Measurements from ENCODE around the gene HSPBAP1.
A peak's percentile ranks its signal among the peaks of the same experiment; 100 is the strongest.

The HSPBAP1 gene

GRCh38 chr3:122789585-122790273 is 3.9 kb downstream of the HSPBAP1 start:
- peak overlapping the region in 9 of 21 experiments; percentile 5 to 52 (median 32) for H3K27ac ChIP-seq
- H3K4me3 ChIP-seq: peak overlapping the region in 1 of 7 experiments; percentile 1

GRCh38 chr3:122787872-122788271 is 5.8 kb downstream of the HSPBAP1 start:
- no peak overlapping the region for H3K4me3 ChIP-seq

GRCh38 chr3:122786066-122786465 is 7.6 kb downstream of the HSPBAP1 start:
- no peak overlapping the region for H3K27ac ChIP-seq
- H3K4me3 ChIP-seq: no peak overlapping the region

More at GRCh38 chr3:122787872-122788271, 5.8 kb downstream of the HSPBAP1 start:
- H3K27ac ChIP-seq: no peak overlapping the region

- Histone ChIP-seq H3K27ac (no peak overlapping the region), H3K4me3 (no peak overlapping the region)
Observed at GRCh38 chr3:122785231-122785630, 8.4 kb downstream of the HSPBAP1 start.

- no peak overlapping the region for H3K27ac ChIP-seq
- no peak overlapping the region for H3K4me3 ChIP-seq
Observed at GRCh38 chr3:122784436-122784835, 9.2 kb downstream of the HSPBAP1 start.

- no peak overlapping the region for H3K4me3 ChIP-seq
- no peak overlapping the region for H3K27ac ChIP-seq
Observed at GRCh38 chr3:122782804-122783203, 10.8 kb downstream of the HSPBAP1 start.

GRCh38 chr3:122777563-122777962 is 16.1 kb downstream of the HSPBAP1 start:
- Histone ChIP-seq H3K4me3 (no peak overlapping the region), H3K27ac (no peak overlapping the region)

GRCh38 chr3:122776675-122777468 is 16.8 kb downstream of the HSPBAP1 start:
- Histone ChIP-seq H3K27ac (no peak overlapping the region), H3K4me3 (no peak overlapping the region)

- H3K4me3 ChIP-seq: no peak overlapping the region
- peak overlapping the region in 3 of 21 experiments; percentile 16 to 55 (median 42) for H3K27ac ChIP-seq
Observed at GRCh38 chr3:122774564-122774963, 19.1 kb downstream of the HSPBAP1 start.

GRCh38 chr3:122773944-122774509 is 19.6 kb downstream of the HSPBAP1 start:
- peak overlapping the region in 5 of 21 experiments; percentile 16 to 55 (median 42) for H3K27ac ChIP-seq
- no peak overlapping the region for H3K4me3 ChIP-seq

GRCh38 chr3:122772827-122773226 is 20.8 kb downstream of the HSPBAP1 start:
- no peak overlapping the region for H3K4me3 ChIP-seq
- H3K27ac ChIP-seq: no peak overlapping the region

GRCh38 chr3:122770521-122771202 is 23.0 kb downstream of the HSPBAP1 start:
- H3K27ac ChIP-seq: peak overlapping the region in 1 of 21 experiments; percentile 55

GRCh38 chr3:122767540-122768372 is 25.9 kb downstream of the HSPBAP1 start:
- Histone ChIP-seq H3K4me3 (no peak overlapping the region), H3K27ac (peak overlapping the region in 11 of 21 experiments; percentile 8 to 59 (median 45))

More at GRCh38 chr3:122770521-122771202, 23.0 kb downstream of the HSPBAP1 start:
- H3K4me3 ChIP-seq: no peak overlapping the region

GRCh38 chr3:122766430-122766829 is 27.2 kb downstream of the HSPBAP1 start:
- H3K27ac ChIP-seq: peak overlapping the region in 1 of 21 experiments; percentile 54
- H3K4me3 ChIP-seq: no peak overlapping the region

GRCh38 chr3:122760453-122761271 is 33.0 kb downstream of the HSPBAP1 start:
- H3K4me3 ChIP-seq: no peak overlapping the region
- H3K27ac ChIP-seq: peak overlapping the region in 4 of 21 experiments; percentile 2 to 69 (median 54)

GRCh38 chr3:122758877-122759560 is 34.6 kb downstream of the HSPBAP1 start:
- no peak overlapping the region for H3K4me3 ChIP-seq
- peak overlapping the region in 6 of 21 experiments; percentile 5 to 69 (median 25) for H3K27ac ChIP-seq

- Histone ChIP-seq H3K27ac (no peak overlapping the region), H3K4me3 (no peak overlapping the region)
Observed at GRCh38 chr3:122755491-122755890, 38.1 kb downstream of the HSPBAP1 start.

- Histone ChIP-seq H3K27ac (no peak overlapping the region), H3K4me3 (no peak overlapping the region)
Observed at GRCh38 chr3:122754929-122755328, 38.7 kb downstream of the HSPBAP1 start.
